Calu3 (cell line): ENCODE results near the gene HES3. TPM values are rescaled to one million over a fixed set of nuclear protein-coding genes. Genes with fewer than 3 reads are reported as not detected.

Source experiments
- BruUV-seq: library from RNA; stranded (reverse); fragments of 400-500 nt; replicated peaks from 2 replicates; lab custom pipeline; 2021; lab: Mats Ljungman, UMichigan
- CTCF ChIA-PET: fragments of 300-600 bp; sonication (Branson Sonifier 250); formaldehyde crosslinking; loops from one replicate; lab custom pipeline; 2022; ENCODE audit warnings: antibody characterized with exemption; lab: Charles Lee
- DNase-seq: peaks from one replicate; pipeline ENCODE4 v3.0.0; 2022
- H3K27ac Mint-ChIP-seq: one replicate; pipeline ENCODE4 v1.8.0; 2022; ENCODE audit warnings: mixed read lengths; ENCODE audit not compliant: unreplicated experiment
- H3K27me3 Mint-ChIP-seq: one replicate; pipeline ENCODE4 v1.8.0; 2022; ENCODE audit warnings: mixed read lengths; ENCODE audit not compliant: unreplicated experiment
- H3K36me3 Mint-ChIP-seq: one replicate; pipeline ENCODE4 v1.8.0; 2022; ENCODE audit warnings: mild to moderate bottlenecking, moderate library complexity, mixed read lengths; ENCODE audit not compliant: insufficient read depth, unreplicated experiment
- H3K4me1 Mint-ChIP-seq: one replicate; pipeline ENCODE4 v1.8.0; 2022; ENCODE audit warnings: mild to moderate bottlenecking, low read depth, mixed read lengths; ENCODE audit not compliant: unreplicated experiment
- H3K4me3 Mint-ChIP-seq: one replicate; pipeline ENCODE4 v1.8.0; 2022; ENCODE audit warnings: mild to moderate bottlenecking, low read depth, moderate library complexity, mixed read lengths; ENCODE audit not compliant: unreplicated experiment
- H3K9me3 Mint-ChIP-seq: one replicate; pipeline ENCODE4 v1.8.0; 2022; ENCODE audit warnings: low read depth, mixed read lengths; ENCODE audit not compliant: unreplicated experiment
- intact Hi-C: fragments of 100-400 bp; cut with micrococcal nuclease; formaldehyde crosslinking; loops from one replicate; pipeline ENCODE4 v1.10.0; 2022; ENCODE audit not compliant: unreplicated experiment
- total RNA-seq: library from RNA; stranded (reverse); gene quantifications from 2 replicates; pipeline ENCODE4 v1.2.3, GENCODE V29; 2022
- TF ChIP-seq, protein P1 (sequence below): fragments of 200-600 bp; IDR thresholded peaks from one replicate; pipeline ENCODE4 v1.8.0; 2022; ENCODE audit warnings: antibody characterized with exemption; ENCODE audit not compliant: unreplicated experiment

Gene HES3
- total RNA-seq, 1 experiment from 2014 or later, result not detected

DNA sequence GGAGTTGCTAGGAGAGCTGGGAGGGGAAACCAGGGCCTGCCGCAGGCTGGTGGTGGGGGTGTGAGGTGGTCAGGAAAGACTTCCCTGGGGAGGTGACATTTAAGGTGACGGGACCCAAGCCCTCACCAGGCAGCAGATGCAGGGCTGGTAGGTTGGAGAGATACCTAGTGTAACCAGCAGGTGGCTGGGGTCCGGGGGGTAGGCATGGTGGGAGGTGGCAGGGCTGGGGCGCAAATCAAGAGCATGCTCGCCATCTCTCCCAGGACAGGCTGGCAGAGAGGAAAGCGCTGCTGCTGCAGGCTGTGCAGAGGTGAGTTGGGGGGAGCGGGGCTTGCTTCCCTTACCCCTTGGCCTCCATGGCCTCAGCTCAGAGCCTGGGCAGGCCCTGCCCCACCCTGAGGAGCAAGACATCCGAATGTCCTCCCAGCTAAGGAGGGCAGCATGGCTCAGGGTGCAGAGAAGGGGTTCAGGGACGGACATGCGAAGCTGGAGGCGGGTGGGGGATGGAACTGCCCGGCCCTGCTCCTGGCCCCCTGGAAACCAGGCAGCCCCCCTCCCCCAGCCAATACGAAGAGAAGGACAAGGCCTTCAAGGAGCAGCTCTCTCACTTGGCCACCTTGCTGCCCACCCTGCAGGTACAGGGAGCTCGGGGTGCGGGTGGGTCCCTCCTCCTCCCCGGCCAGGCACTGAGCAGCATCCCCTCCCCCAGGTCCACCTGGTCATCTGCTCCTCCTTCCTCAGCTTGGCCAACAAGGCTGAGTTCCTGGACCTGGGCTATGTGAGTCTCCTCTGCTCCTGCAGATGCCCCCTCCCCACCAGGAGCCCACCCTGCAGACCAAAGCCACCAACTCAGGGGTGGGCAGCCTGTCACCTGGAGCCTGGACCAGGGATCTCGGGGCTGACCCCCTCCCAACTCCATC is 34.1 kb upstream of the HES3 start:
- no peak for DNase-seq
- Mint-ChIP-seq H3K27ac (no peak overlapping the region), H3K27me3 (no peaks in the 10 kb centered on the region), H3K4me1 (no peaks in the 10 kb centered on the region), H3K36me3 (peaks cover 78% of the 10 kb centered on the region), H3K4me3 (no peak overlapping the region), H3K9me3 (no peaks in the 10 kb centered on the region)
- CTCF ChIA-PET, result interaction anchor here (0.5 kb wide), 1 partner anchor 23 kb away, joined by 3 read pairs; no protein-coding TSS in a partner anchor
- intact Hi-C loops, result no loop called here
- TF ChIP-seq, protein P1, sequence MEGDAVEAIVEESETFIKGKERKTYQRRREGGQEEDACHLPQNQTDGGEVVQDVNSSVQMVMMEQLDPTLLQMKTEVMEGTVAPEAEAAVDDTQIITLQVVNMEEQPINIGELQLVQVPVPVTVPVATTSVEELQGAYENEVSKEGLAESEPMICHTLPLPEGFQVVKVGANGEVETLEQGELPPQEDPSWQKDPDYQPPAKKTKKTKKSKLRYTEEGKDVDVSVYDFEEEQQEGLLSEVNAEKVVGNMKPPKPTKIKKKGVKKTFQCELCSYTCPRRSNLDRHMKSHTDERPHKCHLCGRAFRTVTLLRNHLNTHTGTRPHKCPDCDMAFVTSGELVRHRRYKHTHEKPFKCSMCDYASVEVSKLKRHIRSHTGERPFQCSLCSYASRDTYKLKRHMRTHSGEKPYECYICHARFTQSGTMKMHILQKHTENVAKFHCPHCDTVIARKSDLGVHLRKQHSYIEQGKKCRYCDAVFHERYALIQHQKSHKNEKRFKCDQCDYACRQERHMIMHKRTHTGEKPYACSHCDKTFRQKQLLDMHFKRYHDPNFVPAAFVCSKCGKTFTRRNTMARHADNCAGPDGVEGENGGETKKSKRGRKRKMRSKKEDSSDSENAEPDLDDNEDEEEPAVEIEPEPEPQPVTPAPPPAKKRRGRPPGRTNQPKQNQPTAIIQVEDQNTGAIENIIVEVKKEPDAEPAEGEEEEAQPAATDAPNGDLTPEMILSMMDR, result no peak
- no TSS peak for BruUV-seq

DNA sequence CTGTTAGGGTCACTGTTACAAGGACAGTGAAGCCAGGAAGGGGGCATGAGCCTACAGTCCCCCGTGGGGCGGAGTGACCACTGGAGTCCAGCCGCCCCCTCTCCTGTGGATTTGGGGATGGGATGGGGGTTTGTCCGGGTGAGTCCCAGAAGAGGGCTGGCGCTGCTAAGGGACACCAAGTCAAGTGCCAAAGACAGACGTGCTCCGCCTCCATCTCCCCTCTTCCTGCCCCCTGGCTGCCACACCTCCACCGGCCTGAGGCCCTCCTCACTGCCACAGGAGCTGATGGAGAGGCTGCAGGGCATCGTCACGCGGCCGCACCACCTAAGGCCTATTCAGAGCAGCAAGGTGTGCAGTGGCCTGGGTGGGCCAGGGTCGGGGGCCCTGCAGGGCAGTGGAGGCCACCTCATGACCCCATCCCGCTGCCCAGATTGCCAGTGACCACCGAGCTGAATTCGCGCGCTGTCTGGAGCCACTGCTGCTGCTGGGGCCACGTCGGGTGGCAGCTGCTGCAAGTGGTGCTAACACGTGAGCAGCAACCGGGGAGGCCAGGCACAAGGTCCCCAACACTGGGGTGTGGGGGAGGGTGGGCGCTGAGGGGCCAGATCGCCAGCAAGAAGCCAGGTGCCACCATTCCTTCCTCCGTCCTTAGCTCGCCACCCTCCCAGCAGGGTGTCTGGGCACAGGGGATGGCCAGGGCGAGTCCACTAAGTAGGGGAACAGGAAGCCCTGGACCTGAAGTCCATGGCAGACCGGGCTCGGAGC is 33.2 kb upstream of the HES3 start:
- CTCF ChIA-PET, result no interaction called here
- H3K27ac Mint-ChIP-seq, result no peak overlapping the region
- TF ChIP-seq, protein P1, result no peak
- H3K27me3 Mint-ChIP-seq, result no peaks in the 10 kb centered on the region
- no peaks in the 10 kb centered on the region for H3K4me1 Mint-ChIP-seq
- intact Hi-C loops, result no loop called here
- BruUV-seq, result no TSS peak
- no peak overlapping the region for H3K4me3 Mint-ChIP-seq
- DNase-seq, result no peak
- H3K36me3 Mint-ChIP-seq, result peaks cover 80% of the 10 kb centered on the region
- no peaks in the 10 kb centered on the region for H3K9me3 Mint-ChIP-seq

DNA sequence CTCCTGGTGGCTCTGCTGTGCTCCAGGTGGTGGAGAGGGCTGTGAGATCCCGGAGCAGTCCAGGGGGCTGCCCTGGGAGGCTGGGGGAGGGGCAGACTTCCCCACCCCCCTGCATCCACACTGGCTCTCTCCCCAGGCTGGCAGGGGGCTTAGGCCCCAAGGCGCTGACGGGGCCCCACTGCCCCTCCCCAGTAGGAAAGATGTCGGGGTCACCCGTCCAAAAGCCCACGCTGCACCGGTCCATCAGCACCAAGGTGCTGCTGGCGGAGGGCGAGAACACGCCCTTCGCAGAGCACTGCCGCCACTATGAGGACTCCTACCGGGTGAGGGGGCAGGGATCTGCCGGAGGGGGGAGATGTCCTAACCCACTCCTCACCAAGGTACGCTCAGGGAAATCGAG is 32.2 kb upstream of the HES3 start:
- no peak for DNase-seq
- no peaks in the 10 kb centered on the region for H3K27me3 Mint-ChIP-seq
- H3K36me3 Mint-ChIP-seq, result peaks cover 78% of the 10 kb centered on the region
- TF ChIP-seq, protein P1, result no peak
- no peak overlapping the region for H3K27ac Mint-ChIP-seq
- no peak overlapping the region for H3K4me3 Mint-ChIP-seq
- no peaks in the 10 kb centered on the region for H3K9me3 Mint-ChIP-seq
- CTCF ChIA-PET, result no interaction called here
- no peaks in the 10 kb centered on the region for H3K4me1 Mint-ChIP-seq
- intact Hi-C loops, result no loop called here
- BruUV-seq, result no TSS peak

DNA sequence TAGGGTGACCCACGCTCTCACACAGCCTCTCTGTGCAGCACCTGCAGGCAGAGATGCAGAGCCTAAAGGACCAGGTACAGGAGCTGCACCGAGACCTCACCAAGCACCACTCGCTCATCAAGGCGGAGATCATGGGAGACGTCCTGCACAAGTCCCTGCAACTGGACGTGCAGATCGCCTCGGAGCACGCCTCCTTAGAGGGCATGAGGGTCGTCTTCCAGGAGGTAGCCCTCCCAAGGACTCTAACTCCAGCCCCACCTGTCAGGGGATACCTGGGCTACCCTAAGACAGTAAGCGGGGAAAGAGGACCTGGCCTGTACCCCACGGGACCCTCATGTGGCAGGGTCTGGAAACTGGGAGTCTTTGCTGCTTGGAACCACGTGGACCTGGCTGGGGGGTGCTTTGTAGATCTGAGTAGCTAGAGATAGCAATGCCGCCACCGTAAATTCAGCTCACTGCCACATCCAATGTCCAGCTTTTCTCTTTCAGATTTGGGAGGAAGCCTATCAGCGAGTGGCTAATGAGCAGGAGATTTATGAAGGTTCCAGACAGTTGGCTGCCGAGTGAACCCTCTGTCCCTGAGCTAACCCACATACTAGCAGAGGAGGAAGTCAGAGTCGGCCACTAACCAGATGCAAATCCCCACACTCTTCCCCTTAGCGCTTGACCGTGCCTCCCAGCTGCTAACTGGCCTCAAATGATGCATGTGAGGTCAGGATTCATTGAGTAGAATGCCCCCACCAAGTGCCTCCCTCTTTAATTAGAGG is 31.6 kb upstream of the HES3 start:
- Mint-ChIP-seq H3K27me3 (no peaks in the 10 kb centered on the region), H3K4me3 (no peak overlapping the region), H3K36me3 (peaks cover 78% of the 10 kb centered on the region), H3K9me3 (no peaks in the 10 kb centered on the region), H3K27ac (no peak overlapping the region), H3K4me1 (peaks cover 5% of the 10 kb centered on the region)
- TF ChIP-seq, protein P1, result no peak
- DNase-seq, result no peak
- no TSS peak for BruUV-seq
- intact Hi-C loops, result no loop called here
- CTCF ChIA-PET, result no interaction called here
